ENCODE measurements around the gene LRRC26.

Gene LRRC26

GRCh38 chr9:137211532-137211931 lies 41.7 kb upstream of the LRRC26 start:
- Histone ChIP-seq H4K20me1 (ENCODE audit: insufficient read depth, low read length) (no peaks in the 10 kb centered on the region), H3K9me2 (ENCODE audit: low read depth, low read length) (no peaks in the 10 kb centered on the region), H3K36me3 (ENCODE audit: insufficient read depth, low read length) (peaks cover 15% of the 10 kb centered on the region), H3K27me3 (ENCODE audit: insufficient read depth, low read length) (no peaks in the 10 kb centered on the region), H3K79me2 (ENCODE audit: insufficient read depth, low read length) (0 out of 2 replicates have a peak, but pooled peaks cover under 1% of the 10 kb centered on the region), H3K9ac (ENCODE audit: low read length) (no peak overlapping the region), H3K4me2 (ENCODE audit: low read length) (no peak overlapping the region), H3F3A (ENCODE audit: insufficient read depth, low read length) (no peaks in the 10 kb centered on the region), H2AFZ (ENCODE audit: low read length) (no peak overlapping the region), H3K4me1 (ENCODE audit: insufficient read depth, low read length, severe bottlenecking) (peaks cover 18% of the 10 kb centered on the region), H3K4me3 (ENCODE audit: low read depth, low read length, poor library complexity, severe bottlenecking) (no peak overlapping the region), H3K27ac (ENCODE audit: low read depth, low read length, poor library complexity, severe bottlenecking) (no peak overlapping the region), H3K9me3 (ENCODE audit: low read length) (no peaks in the 10 kb centered on the region)
- TF ChIP-seq CTCF (IDR thresholded peaks at IDR 0.05; ENCODE audit: low read length) = no peak
- no peak for TF ChIP-seq EZH2 (IDR thresholded peaks at IDR 0.05; ENCODE audit: borderline replicate concordance, low read length)

GRCh38 chr9:137206602-137207001 lies 36.8 kb upstream of the LRRC26 start:
- Histone ChIP-seq H3K4me2 (ENCODE audit: low read length) (peak overlapping the region; percentile 98), H3K9me3 (ENCODE audit: low read length) (no peaks in the 10 kb centered on the region), H3K9ac (ENCODE audit: low read length) (peak overlapping the region; percentile 91), H3F3A (ENCODE audit: insufficient read depth, low read length) (no peaks in the 10 kb centered on the region), H3K4me3 (ENCODE audit: low read depth, low read length, poor library complexity, severe bottlenecking) (peak overlapping the region; percentile 88), H3K79me2 (ENCODE audit: insufficient read depth, low read length) (peaks cover 21% of the 10 kb centered on the region), H3K36me3 (ENCODE audit: insufficient read depth, low read length) (peaks cover 15% of the 10 kb centered on the region), H4K20me1 (ENCODE audit: insufficient read depth, low read length) (no peaks in the 10 kb centered on the region), H2AFZ (ENCODE audit: low read length) (no peak overlapping the region), H3K4me1 (ENCODE audit: insufficient read depth, low read length, severe bottlenecking) (peaks cover 49% of the 10 kb centered on the region), H3K27ac (ENCODE audit: low read depth, low read length, poor library complexity, severe bottlenecking) (no peak overlapping the region), H3K9me2 (ENCODE audit: low read depth, low read length) (no peaks in the 10 kb centered on the region), H3K27me3 (ENCODE audit: insufficient read depth, low read length) (no peaks in the 10 kb centered on the region)
- TF ChIP-seq EZH2 (IDR thresholded peaks at IDR 0.05; ENCODE audit: borderline replicate concordance, low read length) = no peak
- TF ChIP-seq CTCF (IDR thresholded peaks at IDR 0.05; ENCODE audit: low read length) = no peak

DNA sequence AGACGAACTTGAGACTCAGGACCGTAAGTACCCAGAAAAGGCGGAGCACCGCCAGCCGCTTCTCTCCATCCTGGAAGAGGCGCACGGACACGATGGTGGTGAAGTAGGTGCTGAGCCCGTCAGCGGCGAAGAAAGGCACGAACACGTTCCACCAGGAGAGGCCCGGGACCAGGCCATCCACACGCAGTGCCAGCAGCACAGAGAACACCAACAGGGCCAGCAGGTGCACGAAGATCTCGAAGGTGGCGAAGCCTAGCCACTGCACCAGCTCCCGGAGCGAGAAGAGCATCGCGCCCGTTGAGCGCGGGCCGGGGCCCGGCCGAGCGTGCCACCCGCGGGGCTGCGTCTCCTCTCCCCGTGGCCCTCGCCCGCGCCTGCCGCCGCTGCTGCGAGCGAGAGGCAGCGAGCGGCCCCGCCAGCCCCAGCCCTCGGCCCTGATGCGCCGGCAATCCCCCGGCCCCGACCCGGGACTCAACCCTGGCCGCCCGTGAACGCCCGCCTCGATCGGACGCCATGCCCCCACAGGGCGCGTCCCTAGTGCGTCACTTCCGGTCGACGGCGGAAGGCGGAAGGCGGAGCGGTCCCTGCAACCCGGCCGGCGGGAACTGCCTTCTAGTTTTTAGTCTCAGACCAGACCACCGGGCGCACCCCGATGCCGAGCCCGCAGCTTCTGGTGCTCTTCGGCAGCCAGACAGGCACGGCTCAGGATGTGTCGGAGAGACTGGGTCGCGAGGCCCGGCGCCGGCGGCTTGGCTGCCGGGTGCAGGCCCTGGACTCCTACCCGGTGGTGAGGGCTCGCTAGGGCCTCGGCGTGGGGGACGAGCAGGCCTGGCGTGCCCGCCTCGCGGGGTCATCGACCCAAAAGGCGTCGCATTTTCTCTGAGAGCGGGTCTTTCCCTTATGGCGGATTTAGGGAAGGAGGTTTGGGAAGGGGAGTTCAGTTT lies 35.5 kb upstream of the LRRC26 start, which contains the start of the genes NDOR1 and TMEM203:
NDOR1 (plus strand) TSS at position 575 of the 944 bp plus-strand sequence; CDS start at position 653, 78 bp downstream.
TMEM203 (minus strand) TSS at position 523 of the 944 bp plus-strand sequence; CDS start at position 289, 234 bp downstream.
- Histone ChIP-seq H3K36me3 (ENCODE audit: insufficient read depth, low read length) (peaks cover 15% of the 10 kb centered on the region), H3K4me3 (ENCODE audit: low read depth, low read length, poor library complexity, severe bottlenecking) (peak within 1 kb of the TSS; percentile 88), H3K27ac (ENCODE audit: low read depth, low read length, poor library complexity, severe bottlenecking) (peak within 1 kb of the TSS; percentile 43), H3K27me3 (ENCODE audit: insufficient read depth, low read length) (no peaks in the 10 kb centered on the region), H3K4me1 (ENCODE audit: insufficient read depth, low read length, severe bottlenecking) (peaks cover 54% of the 10 kb centered on the region), H2AFZ (ENCODE audit: low read length) (no peak within 1 kb of the TSS), H3F3A (ENCODE audit: insufficient read depth, low read length) (no peaks in the 10 kb centered on the region), H3K9me2 (ENCODE audit: low read depth, low read length) (no peaks in the 10 kb centered on the region), H3K79me2 (ENCODE audit: insufficient read depth, low read length) (peaks cover 21% of the 10 kb centered on the region), H4K20me1 (ENCODE audit: insufficient read depth, low read length) (no peaks in the 10 kb centered on the region), H3K4me2 (ENCODE audit: low read length) (peak within 1 kb of the TSS; percentile 98), H3K9me3 (ENCODE audit: low read length) (no peaks in the 10 kb centered on the region), H3K9ac (ENCODE audit: low read length) (peak within 1 kb of the TSS; percentile 91)
- TF ChIP-seq EZH2 (IDR thresholded peaks at IDR 0.05; ENCODE audit: borderline replicate concordance, low read length) = no peak
- TF ChIP-seq CTCF (IDR thresholded peaks at IDR 0.05; ENCODE audit: low read length) = no peak

Measured in OCI-LY1 (cell line).